ENCODE measurements around the gene ARHGEF38. TPM values are rescaled to one million over a fixed set of nuclear protein-coding genes. Genes with fewer than 3 reads are reported as not detected.
A peak's percentile ranks its signal among the peaks of the same experiment; 100 is the strongest.
"Not testable (repeated sequence)": the region's sequence is repeated elsewhere in the genome, so short reads cannot be mapped to it uniquely, and the experiment has no call there.

Gene ARHGEF38
- total RNA-seq, 1 donor from 2014 or later = under 0.01 TPM

DNA sequence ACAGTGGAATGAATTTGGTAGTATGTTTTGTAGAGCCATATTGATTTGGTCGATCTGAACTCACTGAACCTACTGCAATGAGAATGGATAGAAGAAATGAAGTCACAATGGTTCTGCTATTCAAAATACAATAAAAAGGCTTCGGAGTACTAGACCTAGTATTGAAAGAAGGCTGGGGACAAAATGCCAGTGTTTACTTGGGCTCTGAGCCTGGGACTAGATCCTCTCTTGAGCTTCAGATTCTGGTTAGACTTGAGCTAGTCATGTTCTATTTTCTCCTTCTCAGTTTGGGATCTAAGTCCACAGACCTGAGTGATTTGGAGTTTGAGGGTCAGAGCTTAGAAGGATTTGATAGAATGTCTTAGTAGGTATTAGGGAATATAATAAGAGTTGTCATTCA lies 146.2 kb downstream of the ARHGEF38 start:
- DNase-seq (ENCODE audit: low spot score in 2 of 2) (no peak), FAIRE-seq (no peak)

DNA sequence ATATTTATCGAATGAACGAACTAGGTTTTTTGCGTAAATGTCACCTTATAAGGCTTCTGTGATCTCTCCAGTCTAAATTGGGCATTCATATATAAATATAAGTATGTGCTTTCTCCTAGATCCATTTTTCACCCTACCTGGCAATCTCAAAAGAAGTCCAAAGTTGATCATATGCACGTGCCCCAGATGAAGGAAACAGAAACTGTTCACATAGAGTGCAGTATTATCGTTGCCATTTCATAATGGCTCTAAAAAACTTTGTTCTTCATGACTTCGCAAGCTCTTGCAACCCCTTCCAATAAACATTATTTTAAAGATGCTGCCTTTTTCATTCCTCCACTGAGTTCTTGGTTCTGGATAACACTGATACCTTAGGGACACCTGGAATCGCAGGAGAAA lies 155.4 kb downstream of the ARHGEF38 start:
- FAIRE-seq (no peak), DNase-seq (ENCODE audit: low spot score in 2 of 2) (no peak)

DNA sequence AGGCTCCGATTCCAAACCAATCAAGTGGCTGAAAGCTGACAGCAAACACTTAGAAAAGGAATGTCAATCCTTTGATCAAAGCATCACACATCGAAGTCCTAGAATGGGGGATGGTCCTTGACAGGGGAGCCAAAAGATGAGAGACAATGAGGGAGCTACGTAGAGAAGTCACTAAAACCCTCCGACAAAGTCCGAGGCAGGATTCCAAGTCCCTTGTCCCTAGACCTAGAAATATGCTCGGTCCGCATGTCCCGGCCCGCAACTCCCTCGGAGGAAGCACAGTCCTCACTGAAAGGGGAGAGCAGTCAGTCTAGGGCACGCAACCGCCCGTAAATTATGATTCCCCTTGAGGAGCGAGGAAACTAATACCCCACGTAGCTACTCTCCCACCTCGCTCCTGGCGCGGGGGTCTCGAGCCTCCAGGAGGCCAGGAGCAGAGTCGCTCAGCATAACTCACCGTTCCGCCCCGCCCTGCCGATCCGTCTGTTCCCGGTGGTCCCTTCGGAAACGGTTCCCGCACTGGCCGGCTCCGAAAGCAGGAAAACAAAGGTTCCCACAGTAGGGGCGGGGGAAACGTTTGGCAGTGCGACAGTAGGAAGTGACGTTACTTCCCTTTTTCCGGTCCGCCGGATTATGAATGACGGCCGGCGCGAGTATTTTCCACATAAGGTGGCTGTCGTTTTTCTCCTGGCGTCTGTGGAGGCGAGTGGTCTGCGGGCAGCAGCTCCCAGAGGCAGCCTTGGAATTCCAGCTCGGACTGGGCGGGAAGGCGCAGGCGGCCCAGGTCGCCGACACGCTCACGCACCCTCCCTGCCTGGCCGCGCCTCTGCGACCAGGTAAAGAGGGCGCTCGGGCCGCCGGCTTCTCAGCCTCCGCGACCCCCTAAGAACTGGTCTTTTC lies 156.0 kb downstream of the ARHGEF38 start, which contains the start of the genes GSTCD and INTS12:
GSTCD (plus strand) TSS at position 604 of the 900 bp plus-strand sequence. CDS start 8,830 bp downstream, outside the sequence.
INTS12 (minus strand) TSS at position 509 of the 900 bp plus-strand sequence. CDS start 8,684 bp downstream, outside the sequence.
- peak; percentile 79 to 85 for DNase-seq (ENCODE audit: low spot score in 2 of 2)
- no peak for FAIRE-seq

DNA sequence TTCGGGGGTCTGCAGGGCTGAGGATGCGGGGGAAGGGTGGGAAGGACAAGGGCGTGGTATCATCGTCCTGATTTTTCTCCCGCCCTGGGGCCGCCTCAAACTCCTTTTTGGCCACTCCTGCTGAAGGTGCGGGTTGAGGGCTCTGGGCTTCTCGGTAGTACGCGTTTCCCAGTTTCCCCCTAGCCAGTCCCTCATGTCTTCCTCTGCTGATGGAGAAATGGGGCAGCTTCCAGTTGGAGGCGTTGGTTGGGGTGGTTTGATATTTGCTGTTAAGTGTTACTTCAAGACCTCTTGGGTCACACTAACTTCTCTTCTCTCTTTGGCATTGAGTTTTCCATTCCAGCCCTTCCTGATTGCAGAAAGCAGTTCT lies 156.6 kb downstream of the ARHGEF38 start:
- no peak for FAIRE-seq
- peak in 1 of 2 donors; percentile 6 for DNase-seq (ENCODE audit: low spot score in 2 of 2)

DNA sequence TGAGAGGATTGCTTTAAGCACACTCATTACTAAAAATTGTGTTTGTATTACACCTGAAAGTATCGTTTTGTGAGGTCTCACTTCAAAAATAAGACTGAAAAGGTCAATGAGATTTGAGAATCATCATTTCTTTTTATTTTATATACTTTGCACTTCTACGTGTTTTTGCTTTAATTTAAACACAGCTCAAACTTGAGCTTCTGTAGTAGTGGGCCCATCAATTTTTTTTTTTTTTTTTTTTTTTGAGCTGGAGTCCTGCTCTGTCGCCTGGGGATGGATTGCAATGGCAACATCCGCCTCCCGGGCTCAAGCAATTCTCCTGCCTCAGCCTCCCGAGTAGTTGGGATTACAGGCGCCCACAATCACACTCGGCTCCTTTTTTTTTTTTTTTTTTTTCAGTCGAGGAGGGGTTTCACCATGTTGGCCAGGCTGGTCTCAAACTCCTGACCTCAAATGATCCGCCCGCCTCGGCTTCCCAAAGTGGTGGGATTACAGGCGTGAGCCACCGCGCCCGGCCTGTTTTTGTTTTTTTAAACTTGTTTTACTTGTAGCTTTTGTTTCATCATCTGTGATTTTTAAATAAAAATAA lies 157.7 kb downstream of the ARHGEF38 start:
- no peak for DNase-seq (ENCODE audit: low spot score in 2 of 2)
- FAIRE-seq = no peak

DNA sequence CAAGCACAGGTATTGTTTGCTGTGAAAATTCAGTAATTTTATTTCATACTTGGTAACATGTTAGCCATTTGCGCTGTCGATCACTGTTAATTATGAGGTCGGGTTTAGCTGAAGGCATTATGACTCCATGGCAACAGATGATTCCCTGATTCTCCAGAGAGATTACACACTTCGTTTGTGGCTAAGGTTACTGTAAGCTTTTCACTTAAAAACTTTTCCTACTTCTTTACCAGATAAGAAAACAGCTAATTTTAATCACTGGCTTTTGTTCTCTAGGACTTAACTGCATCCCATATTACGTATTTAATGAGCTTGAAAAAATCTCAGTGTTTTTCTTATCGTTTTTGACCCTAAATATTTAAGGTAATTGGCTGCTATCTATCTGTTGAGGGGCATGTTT lies 158.3 kb downstream of the ARHGEF38 start:
- FAIRE-seq (no peak), DNase-seq (ENCODE audit: low spot score in 2 of 2) (no peak)

DNA sequence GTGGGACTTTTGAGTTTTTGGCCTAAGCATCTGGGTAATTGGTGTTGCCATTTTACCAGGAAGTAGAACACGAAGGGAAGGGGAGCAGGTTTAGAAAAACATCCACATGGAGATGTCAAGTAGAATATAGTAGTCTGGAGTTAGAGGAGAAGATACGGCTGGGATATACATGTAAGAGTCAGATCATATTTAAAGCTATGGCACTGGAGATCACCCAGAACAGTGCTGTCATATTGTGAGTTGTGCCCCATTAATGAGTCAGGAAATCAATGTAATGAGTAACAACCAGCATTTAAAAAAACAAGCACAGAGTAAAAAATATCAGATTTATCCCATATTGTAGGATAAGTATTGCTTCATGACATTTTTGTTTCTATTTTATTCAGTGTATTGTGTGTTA lies 160.3 kb downstream of the ARHGEF38 start:
- no peak for FAIRE-seq
- DNase-seq (ENCODE audit: low spot score in 2 of 2) = no peak

DNA sequence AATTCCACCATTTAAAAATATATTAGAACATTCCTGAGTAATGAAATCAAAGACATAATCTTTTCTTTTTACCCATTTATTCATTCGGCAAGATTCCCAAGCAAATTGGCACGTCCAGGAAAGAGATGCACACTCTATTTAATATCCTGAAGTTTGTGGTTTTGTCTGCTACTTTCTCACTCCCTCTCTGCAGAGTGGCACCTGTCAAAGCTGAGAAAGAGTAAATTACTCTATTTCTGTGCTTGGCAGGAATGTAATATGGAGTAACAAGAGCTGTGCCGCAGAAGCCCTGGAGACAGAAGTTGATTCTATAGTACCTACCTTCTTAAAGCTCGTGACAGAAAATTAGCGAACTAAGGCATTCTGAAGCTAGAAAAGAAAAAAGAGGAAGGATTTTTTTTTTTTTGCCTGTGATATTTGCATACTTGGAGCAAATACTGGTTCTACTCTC lies 161.7 kb downstream of the ARHGEF38 start:
- DNase-seq (ENCODE audit: low spot score in 2 of 2) (no peak), FAIRE-seq (no peak)

DNA sequence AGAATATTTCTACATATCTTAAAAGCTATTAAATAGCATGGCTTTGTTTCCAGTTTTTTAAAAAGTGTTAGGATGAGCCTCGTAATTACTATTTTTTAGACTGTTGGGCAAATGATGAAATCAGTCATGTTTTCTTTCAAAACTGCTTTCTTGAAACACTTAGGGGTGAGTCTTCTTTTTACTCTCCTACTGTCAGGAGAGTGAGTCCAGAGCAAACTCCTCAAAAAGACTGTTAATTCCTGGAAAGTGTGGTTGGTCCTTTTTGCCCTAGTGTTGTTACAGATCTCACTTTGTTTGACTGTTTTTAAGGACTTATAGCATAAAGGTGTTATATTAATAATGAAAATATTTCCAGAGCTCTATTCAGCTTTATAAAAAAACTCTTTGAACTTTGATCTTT lies 162.5 kb downstream of the ARHGEF38 start:
- FAIRE-seq = no peak
- DNase-seq (ENCODE audit: low spot score in 2 of 2) = no peak

DNA sequence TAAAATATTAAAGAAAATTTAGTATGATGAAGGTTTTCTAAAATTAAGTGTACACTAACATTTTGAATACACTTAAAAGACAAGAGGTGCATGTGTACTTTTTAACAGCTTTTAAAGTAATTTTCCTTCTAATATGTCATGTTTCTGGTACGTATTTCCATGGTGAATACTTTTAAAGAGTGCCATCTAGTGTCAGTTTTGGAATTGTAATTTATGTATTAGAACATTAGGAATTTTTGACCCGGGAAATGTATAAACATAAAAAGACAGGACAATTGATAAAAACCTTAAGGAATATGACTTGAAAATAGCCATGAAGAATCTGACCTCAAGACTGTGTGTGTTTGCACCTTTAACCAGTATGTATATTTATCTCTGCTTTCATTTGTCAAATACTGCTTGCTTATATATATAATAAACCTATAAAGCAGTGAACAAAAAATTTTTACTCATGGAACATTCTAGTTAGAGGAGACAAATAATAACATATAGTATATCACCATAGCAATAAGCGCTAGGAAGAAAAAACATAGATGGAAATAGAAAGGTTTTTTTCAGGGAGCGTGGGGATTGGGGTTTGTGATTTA lies 163.4 kb downstream of the ARHGEF38 start:
- DNase-seq (ENCODE audit: low spot score in 2 of 2) = peak in 1 of 2 donors; percentile 19
- FAIRE-seq = peak; percentile 94

DNA sequence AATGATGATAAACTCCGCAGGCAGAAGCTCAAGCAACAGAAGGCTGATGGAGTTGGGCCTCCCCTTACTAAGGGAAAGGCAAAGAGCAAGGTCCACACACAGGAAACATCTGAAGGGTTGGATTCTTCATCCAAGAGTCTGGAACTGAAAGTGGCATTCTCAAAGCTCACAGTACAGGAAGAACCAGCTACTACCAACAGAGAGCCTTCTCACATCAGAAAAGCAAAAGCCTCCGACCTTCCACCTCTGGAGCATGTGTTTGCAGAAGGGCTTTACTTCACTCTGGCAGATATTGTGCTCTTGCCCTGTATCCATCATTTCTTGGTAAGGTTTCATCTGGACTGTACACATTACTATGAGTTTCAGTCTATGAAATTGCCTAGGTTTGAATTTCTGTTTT lies 166.8 kb downstream of the ARHGEF38 start:
- DNase-seq (ENCODE audit: low spot score in 2 of 2) (no peak), FAIRE-seq (no peak)

DNA sequence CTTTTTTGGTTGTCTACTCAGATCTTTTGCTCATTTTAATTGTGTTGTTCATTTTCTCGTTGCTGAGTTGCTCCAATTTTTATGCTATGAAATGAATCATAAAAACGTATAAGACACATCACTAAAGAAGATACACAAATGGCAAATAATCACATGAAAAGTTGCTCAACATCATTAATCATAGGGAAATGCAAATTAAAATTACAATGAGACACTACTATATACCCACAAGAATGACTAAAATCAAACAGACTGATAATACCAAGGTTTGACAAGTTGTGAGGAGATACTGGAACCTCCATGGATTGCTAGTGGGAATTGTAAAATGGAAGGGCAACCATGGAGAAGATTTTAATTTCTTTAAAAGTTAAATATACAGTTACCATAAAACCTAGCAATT lies 173.2 kb downstream of the ARHGEF38 start:
- FAIRE-seq (no peak), DNase-seq (ENCODE audit: low spot score in 2 of 2) (no peak)

DNA sequence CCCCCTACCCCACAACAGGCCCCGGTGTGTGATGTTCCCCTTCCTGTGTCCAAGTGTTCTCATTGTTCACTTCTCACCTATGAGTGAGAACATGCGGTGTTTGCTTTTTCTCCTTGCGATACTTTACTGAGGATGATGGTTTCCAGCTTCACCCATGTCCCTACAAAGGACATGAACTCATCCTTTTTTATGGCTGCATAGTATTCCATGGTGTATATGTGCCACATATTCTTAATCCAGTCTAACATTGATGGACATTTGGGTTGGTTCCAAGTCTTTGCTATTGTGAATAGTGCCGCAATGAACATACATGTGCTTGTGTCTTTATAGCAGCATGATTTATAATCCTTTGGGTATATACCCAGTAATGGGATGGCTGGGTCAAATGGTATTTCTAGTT lies 177.5 kb downstream of the ARHGEF38 start:
- not testable (repeated sequence) for DNase-seq (ENCODE audit: low spot score in 2 of 2); FAIRE-seq

Small RNAs within 50 kb of the gene (small RNA-seq; reads per million reads assigned to genes)
- not detected for gene ATP5F1EP1

Other genes starting within 250 kb of the ARHGEF38 start
- 76.6 TPM for gene PPA2, start 78.6 kb upstream of the ARHGEF38 start, total RNA-seq
- gene INTS12, start 156.1 kb downstream of the ARHGEF38 start, total RNA-seq = 36.7 TPM
- gene GSTCD, start 156.2 kb downstream of the ARHGEF38 start, total RNA-seq = 30.2 TPM

Measured in frontal cortex (tissue), 4 donors.